Smooth muscle cell of the brain vasculature (primary cell): Measurements from ENCODE around the gene NFIB.
A peak's percentile ranks its signal among the peaks of the same experiment; 100 is the strongest.

Experiments used
- DNase-seq: peaks from one replicate; pipeline ENCODE4 v3.0.0-alpha.2; 2012; ENCODE audit warnings: low read depth, low spot score

NFIB gene

GRCh38 chr9:14321517-14322130 lies 7.7 kb upstream of the NFIB start:
- DNase-seq = no peak

GRCh38 chr9:14320271-14321181 lies 6.6 kb upstream of the NFIB start:
- no peak for DNase-seq

- no peak for DNase-seq
Observed at GRCh38 chr9:14318934-14319580, 5.1 kb upstream of the NFIB start.

GRCh38 chr9:14318361-14318760 lies 4.4 kb upstream of the NFIB start:
- DNase-seq = no peak

GRCh38 chr9:14317667-14318320 lies 3.9 kb upstream of the NFIB start:
- no peak for DNase-seq

- DNase-seq = no peak
Observed at GRCh38 chr9:14316602-14317300, 2.8 kb upstream of the NFIB start.

GRCh38 chr9:14315875-14316601 lies 2.1 kb upstream of the NFIB start:
- DNase-seq = no peak

- no peak for DNase-seq
Observed at GRCh38 chr9:14314929-14315874, 1.3 kb upstream of the NFIB start.

- peak; percentile 73 for DNase-seq
Observed at GRCh38 chr9:14314424-14314928, 535 bp upstream of the NFIB start.

GRCh38 chr9:14313378-14313940 lies 482 bp downstream of the NFIB start:
- no peak for DNase-seq

GRCh38 chr9:14312719-14313377 lies 1.1 kb downstream of the NFIB start:
- DNase-seq = no peak

- DNase-seq = no peak
Observed at GRCh38 chr9:14311956-14312685, 1.8 kb downstream of the NFIB start.

GRCh38 chr9:14311171-14311949 lies 2.6 kb downstream of the NFIB start:
- no peak for DNase-seq

- DNase-seq = no peak
Observed at GRCh38 chr9:14310311-14310710, 3.6 kb downstream of the NFIB start.

- DNase-seq = no peak
Observed at GRCh38 chr9:14309403-14309802, 4.5 kb downstream of the NFIB start.

GRCh38 chr9:14308853-14309145 lies 5.1 kb downstream of the NFIB start:
- no peak for DNase-seq
